Astrocyte (in vitro differentiated cells and primary cell): ENCODE results near the gene PLD5.

Experiments
- EZH2 ChIP-seq: IDR thresholded peaks from 2 replicates; pipeline ENCODE4 v1.6.1; 2012; ENCODE audit warnings: mild to moderate bottlenecking, low read length, inconsistent platforms; ENCODE audit not compliant: insufficient read depth
- TF ChIP-seq, protein P1 (sequence below): IDR thresholded peaks from 2 replicates; pipeline ENCODE4 v1.5.1; 2011; ENCODE audit warnings: low read depth, mild to moderate bottlenecking, inconsistent platforms, low read length, moderate library complexity; ENCODE audit not compliant: insufficient read depth

DNA sequence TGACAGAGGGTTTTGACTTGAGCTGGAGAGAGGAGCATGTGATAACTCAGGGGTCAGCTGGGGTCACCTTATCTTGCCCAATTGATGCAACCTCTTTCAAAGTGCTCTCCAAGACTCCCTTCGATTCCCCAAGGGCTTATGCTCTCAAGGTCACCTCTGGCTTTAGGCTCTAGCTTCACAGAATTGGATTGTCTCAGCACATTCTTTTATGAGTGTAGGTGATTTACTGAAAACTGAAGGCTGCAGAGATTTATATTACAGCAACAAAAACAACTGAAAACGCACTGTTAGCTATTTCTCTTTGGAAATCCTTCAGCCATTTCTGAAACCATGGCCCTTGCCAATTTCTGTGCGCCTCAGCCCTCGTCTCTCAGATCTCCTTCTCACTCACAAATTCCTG lies 491.1 kb downstream of the PLD5 start:
- TF ChIP-seq, protein P1, sequence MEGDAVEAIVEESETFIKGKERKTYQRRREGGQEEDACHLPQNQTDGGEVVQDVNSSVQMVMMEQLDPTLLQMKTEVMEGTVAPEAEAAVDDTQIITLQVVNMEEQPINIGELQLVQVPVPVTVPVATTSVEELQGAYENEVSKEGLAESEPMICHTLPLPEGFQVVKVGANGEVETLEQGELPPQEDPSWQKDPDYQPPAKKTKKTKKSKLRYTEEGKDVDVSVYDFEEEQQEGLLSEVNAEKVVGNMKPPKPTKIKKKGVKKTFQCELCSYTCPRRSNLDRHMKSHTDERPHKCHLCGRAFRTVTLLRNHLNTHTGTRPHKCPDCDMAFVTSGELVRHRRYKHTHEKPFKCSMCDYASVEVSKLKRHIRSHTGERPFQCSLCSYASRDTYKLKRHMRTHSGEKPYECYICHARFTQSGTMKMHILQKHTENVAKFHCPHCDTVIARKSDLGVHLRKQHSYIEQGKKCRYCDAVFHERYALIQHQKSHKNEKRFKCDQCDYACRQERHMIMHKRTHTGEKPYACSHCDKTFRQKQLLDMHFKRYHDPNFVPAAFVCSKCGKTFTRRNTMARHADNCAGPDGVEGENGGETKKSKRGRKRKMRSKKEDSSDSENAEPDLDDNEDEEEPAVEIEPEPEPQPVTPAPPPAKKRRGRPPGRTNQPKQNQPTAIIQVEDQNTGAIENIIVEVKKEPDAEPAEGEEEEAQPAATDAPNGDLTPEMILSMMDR = no peak
- TF ChIP-seq EZH2 = no peak
